A673 (cell line): ENCODE results near the gene HNMT.

Source experiments
- CTCF ChIP-seq: fragments of 300-800, 200-600 bp; sonication (generic); conservative IDR thresholded peaks from 2 replicates; pipeline ENCODE4 v1.5.1; 2017; ENCODE audit warnings: low read depth, mild to moderate bottlenecking, antibody characterized with exemption, low read length, moderate library complexity, mixed read lengths
- EZH2 ChIP-seq: fragments of 200-600 bp; sonication (generic); IDR thresholded peaks from 2 replicates; pipeline ENCODE4 v1.6.1; 2017; ENCODE audit warnings: borderline replicate concordance, low read depth, mild to moderate bottlenecking, mixed read lengths, antibody characterized with exemption, low read length; ENCODE audit not compliant: poor library complexity, severe bottlenecking

GRCh38 chr2:137981112-137981656 is 16.9 kb downstream of the HNMT start:
- TF ChIP-seq CTCF (no peak), EZH2 (no peak)
